ENCODE measurements around the gene SMC2.
A peak's percentile ranks its signal among the peaks of the same experiment; 100 is the strongest.

SMC2 gene

GRCh38 chr9:104090578-104090977 is 3.5 kb upstream of the SMC2 start:
- DNase-seq, result no peak
- no peak for TF ChIP-seq GATA1 (IDR thresholded peaks at IDR 0.05; ENCODE audit: low read depth, low read length)
- TF ChIP-seq POLR2A (IDR thresholded peaks at IDR 0.05; ENCODE audit: low read length), result no peak

GRCh38 chr9:104091116-104091515 is 3.0 kb upstream of the SMC2 start:
- TF ChIP-seq POLR2A (IDR thresholded peaks at IDR 0.05; ENCODE audit: low read length), result no peak
- no peak for TF ChIP-seq GATA1 (IDR thresholded peaks at IDR 0.05; ENCODE audit: low read depth, low read length)
- no peak for DNase-seq

- TF ChIP-seq POLR2A (IDR thresholded peaks at IDR 0.05; ENCODE audit: low read length), result no peak
- TF ChIP-seq GATA1 (IDR thresholded peaks at IDR 0.05; ENCODE audit: low read depth, low read length), result no peak
- DNase-seq, result peak; percentile 20 to 33
Measured at GRCh38 chr9:104091708-104092107, 2.4 kb upstream of the SMC2 start.

- TF ChIP-seq GATA1 (IDR thresholded peaks at IDR 0.05; ENCODE audit: low read depth, low read length), result no peak
- no peak for TF ChIP-seq POLR2A (IDR thresholded peaks at IDR 0.05; ENCODE audit: low read length)
Measured at GRCh38 chr9:104092192-104092591, 1.9 kb upstream of the SMC2 start.

GRCh38 chr9:104092875-104093600 is 1.1 kb upstream of the SMC2 start:
- DNase-seq, result peak; percentile 29
- TF ChIP-seq GATA1 (IDR thresholded peaks at IDR 0.05; ENCODE audit: low read depth, low read length) (no peak), POLR2A (IDR thresholded peaks at IDR 0.05; ENCODE audit: low read length) (no peak)

More at GRCh38 chr9:104092192-104092591, 1.9 kb upstream of the SMC2 start:
- DNase-seq, result no peak

- TF ChIP-seq POLR2A (IDR thresholded peaks at IDR 0.05; ENCODE audit: low read length) (no peak), GATA1 (IDR thresholded peaks at IDR 0.05; ENCODE audit: low read depth, low read length) (no peak)
- no peak for DNase-seq
Measured at GRCh38 chr9:104094534-104095015, 466 bp downstream of the SMC2 start.

GRCh38 chr9:104099630-104100029 is 5.5 kb downstream of the SMC2 start:
- no peak for DNase-seq
- no peak for TF ChIP-seq GATA1 (IDR thresholded peaks at IDR 0.05; ENCODE audit: low read depth, low read length)
- TF ChIP-seq POLR2A (IDR thresholded peaks at IDR 0.05; ENCODE audit: low read length), result no peak

- DNase-seq, result peak; percentile 51 to 56
- TF ChIP-seq POLR2A (IDR thresholded peaks at IDR 0.05; ENCODE audit: low read length) (no peak), GATA1 (IDR thresholded peaks at IDR 0.05; ENCODE audit: low read depth, low read length) (no peak)
Measured at GRCh38 chr9:104104360-104104759, 10.3 kb downstream of the SMC2 start.

- TF ChIP-seq GATA1 (IDR thresholded peaks at IDR 0.05; ENCODE audit: low read depth, low read length) (no peak), POLR2A (IDR thresholded peaks at IDR 0.05; ENCODE audit: low read length) (no peak)
- no peak for DNase-seq
Measured at GRCh38 chr9:104107799-104108198, 13.7 kb downstream of the SMC2 start.

GRCh38 chr9:104108315-104108714 is 14.2 kb downstream of the SMC2 start:
- DNase-seq, result no peak
- no peak for TF ChIP-seq POLR2A (IDR thresholded peaks at IDR 0.05; ENCODE audit: low read length)
- no peak for TF ChIP-seq GATA1 (IDR thresholded peaks at IDR 0.05; ENCODE audit: low read depth, low read length)

GRCh38 chr9:104110509-104110908 is 16.4 kb downstream of the SMC2 start:
- TF ChIP-seq POLR2A (IDR thresholded peaks at IDR 0.05; ENCODE audit: low read length) (no peak), GATA1 (IDR thresholded peaks at IDR 0.05; ENCODE audit: low read depth, low read length) (no peak)
- DNase-seq, result no peak

GRCh38 chr9:104118916-104119315 is 24.8 kb downstream of the SMC2 start:
- no peak for TF ChIP-seq POLR2A (IDR thresholded peaks at IDR 0.05; ENCODE audit: low read length)
- TF ChIP-seq GATA1 (IDR thresholded peaks at IDR 0.05; ENCODE audit: low read depth, low read length), result no peak
- DNase-seq, result no peak

GRCh38 chr9:104121022-104121421 is 26.9 kb downstream of the SMC2 start:
- no peak for DNase-seq
- no peak for TF ChIP-seq POLR2A (IDR thresholded peaks at IDR 0.05; ENCODE audit: low read length)
- TF ChIP-seq GATA1 (IDR thresholded peaks at IDR 0.05; ENCODE audit: low read depth, low read length), result no peak

- TF ChIP-seq POLR2A (IDR thresholded peaks at IDR 0.05; ENCODE audit: low read length) (no peak), GATA1 (IDR thresholded peaks at IDR 0.05; ENCODE audit: low read depth, low read length) (no peak)
- no peak for DNase-seq
Measured at GRCh38 chr9:104138243-104138868, 44.2 kb downstream of the SMC2 start.

Data from erythroblast (primary cell).